CD4-positive, alpha-beta T cell treated with Interleukin-6 at 100 ng/mL for 8 hours (primary cell): ENCODE measurements around the gene MIA.
"Not testable (repeated sequence)": the region's sequence is repeated elsewhere in the genome, so short reads cannot be mapped to it uniquely, and the experiment has no call there.

Source experiments
- DNase-seq: peaks from one replicate; pipeline ENCODE4 v3.0.0-alpha.2; 2020; ENCODE audit warnings: mixed read lengths, low spot score

Gene MIA

DNA sequence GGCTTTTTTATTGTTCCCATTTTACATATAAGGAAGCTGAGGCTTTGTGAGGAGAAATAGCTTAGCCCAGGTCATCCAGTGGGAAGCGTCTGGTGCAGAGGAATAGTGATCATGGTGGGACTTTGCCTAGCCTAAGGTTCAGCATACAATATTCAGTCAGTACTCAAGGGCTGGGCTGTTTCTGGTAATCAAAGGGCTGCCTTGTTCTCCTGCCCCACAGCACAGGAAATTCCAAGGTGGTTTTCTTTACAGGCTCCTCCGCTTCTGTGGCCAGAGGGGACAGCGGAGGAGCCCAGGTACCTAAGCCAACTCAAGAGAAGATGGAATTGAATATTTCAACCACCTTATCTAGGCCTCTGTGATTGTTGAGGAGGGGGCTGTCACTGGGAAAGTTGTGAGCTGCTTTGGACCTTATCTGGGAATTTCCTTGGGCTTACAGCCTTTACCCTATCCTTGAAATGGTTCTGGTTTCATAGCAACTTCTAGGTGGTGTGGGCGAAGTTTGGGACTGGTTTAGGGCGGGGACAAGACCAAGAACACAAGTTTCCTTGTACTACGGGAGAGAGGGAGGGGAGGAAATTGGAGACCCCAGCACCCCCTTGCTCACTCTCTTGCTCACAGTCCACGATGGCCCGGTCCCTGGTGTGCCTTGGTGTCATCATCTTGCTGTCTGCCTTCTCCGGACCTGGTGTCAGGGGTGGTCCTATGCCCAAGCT lies at the start of gene MIA:
Gene MIA, plus strand, starts transcription at position 606 of the 716 bp plus-strand sequence. Its CDS starts 22 bp downstream, at position 628.
- no peak for DNase-seq

DNA sequence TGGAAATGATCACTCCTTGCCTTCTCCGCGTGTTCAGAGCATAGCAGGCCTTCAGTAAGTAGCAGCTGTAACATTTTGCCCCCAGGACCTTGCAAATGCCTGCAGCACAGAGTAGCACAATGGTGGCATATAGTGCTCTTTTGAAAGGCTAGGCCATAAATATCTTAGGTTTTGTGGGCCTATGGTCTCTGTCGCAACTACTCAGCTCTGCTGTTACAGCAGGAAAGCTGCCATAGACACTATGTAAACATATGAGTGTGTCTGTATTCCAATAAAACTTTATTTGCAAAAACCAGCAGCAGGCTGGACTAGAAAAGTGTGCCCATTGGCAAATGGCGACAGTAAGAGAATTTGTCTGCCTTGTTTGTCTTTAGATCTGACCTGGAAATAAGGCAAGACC lies 49.0 kb upstream of the MIA start:
- no peak for DNase-seq

DNA sequence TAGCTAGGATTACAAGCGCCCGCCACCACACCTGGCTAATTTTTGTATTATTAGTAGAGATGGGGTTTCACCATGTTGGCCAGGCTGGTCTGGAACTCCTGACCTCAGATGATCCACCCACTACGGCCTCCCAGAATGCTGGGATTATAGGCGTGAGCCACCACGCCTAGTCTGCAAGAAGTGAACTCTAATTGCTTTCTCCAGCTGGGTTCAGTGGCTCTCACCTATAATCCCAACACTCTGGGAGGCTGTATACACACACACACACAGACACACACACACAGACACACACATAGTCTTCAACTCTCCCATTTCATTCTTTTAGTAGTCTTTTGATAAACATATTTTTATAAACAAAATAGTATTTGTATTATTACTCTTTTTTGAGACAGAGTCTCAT lies 45.3 kb upstream of the MIA start:
- DNase-seq, result not testable (repeated sequence)

GRCh38 chr19:40732304-40732703 lies 43.0 kb upstream of the MIA start:
- not testable (repeated sequence) for DNase-seq

DNA sequence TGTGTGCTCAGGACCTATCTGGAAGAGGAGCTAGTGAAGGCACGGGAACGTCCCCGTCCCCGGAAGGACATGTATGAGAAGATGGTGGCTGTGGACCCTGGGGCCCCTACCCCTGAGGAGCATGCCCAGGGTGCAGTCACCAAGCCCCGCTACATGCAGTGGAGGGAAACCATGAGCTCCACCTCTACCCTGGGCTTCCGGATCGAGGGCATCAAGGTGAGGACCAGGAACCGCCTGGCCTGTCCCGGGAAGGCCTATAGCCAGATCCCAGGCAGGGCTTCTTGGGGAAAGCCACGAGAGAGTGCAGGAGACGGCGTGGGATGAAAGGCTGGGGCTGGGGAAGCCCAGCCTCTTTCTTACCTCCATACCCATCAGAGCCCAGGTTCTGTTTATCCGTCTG lies 42.2 kb upstream of the MIA start:
- no peak for DNase-seq

GRCh38 chr19:40735013-40735771 lies 40.1 kb upstream of the MIA start:
- no peak for DNase-seq

DNA sequence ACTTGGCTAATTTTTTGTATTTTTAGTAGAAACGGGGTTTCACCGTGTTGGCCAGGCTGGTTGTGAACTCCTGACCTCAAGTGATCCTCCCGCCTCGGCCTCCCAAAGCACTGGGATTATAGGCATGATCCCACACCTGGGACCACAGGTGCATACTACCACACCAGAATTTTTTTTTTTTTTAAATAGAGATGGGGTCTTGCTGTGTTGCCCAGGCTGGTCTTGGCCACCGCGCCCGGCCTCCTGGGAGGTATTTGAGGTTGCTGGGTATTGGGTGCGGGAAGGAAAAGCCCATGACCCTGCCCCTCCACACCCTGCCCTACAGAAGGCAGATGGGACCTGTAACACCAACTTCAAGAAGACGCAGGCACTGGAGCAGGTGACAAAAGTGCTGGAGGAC lies 38.7 kb upstream of the MIA start:
- DNase-seq, result no peak

GRCh38 chr19:40737102-40737644 lies 38.1 kb upstream of the MIA start:
- no peak for DNase-seq

GRCh38 chr19:40739030-40739839 lies 36.1 kb upstream of the MIA start:
- DNase-seq, result no peak

DNA sequence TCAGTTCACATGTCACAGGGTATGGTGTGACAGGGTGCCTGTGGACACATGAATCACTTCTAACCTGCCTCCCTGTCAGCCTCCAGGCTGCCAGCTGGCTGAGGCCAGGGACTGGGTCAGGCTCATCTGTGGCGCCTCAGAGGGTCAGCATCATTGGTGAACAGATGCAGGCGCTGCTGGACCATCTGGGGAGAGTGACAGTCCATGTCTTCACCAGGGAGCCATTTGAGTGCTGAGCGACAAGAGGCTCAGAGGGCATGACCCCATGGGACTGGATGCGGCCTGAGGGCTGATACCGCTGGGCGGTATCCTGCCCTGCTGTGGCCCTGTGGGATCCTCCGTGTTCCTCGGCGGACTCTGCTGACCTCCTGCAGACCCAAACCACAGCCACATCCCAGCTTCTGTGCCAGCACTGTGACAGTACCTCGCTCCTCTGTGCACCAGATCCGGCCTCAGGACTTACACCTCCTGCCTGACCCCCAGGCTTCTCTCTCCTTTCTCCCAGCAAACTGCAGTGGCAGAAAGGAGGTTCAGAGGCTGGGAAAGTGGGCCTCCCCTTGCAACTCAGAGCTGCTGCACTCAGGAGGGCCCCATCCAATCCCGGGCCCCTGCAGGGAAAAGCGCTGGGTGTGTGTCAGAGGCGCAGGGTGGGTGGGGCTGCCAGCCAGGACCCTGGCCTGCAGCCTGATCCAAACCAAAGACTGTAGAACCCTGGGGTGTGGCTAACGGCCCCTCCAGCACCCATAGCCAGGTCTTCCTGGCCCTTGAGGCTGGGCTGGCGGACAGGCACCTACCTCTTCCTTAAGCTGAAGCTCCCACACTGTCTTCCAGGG lies 35.2 kb upstream of the MIA start:
- DNase-seq, result no peak

GRCh38 chr19:40740747-40741146 lies 34.6 kb upstream of the MIA start:
- DNase-seq, result no peak

- no peak for DNase-seq
These were observed 33.6 kb upstream of the MIA start for GRCh38 chr19:40741527-40742390.

GRCh38 chr19:40742477-40742876 lies 32.8 kb upstream of the MIA start:
- DNase-seq, result no peak

GRCh38 chr19:40742886-40743285 lies 32.4 kb upstream of the MIA start:
- DNase-seq, result no peak

GRCh38 chr19:40743926-40744325 lies 31.4 kb upstream of the MIA start:
- DNase-seq, result no peak

DNA sequence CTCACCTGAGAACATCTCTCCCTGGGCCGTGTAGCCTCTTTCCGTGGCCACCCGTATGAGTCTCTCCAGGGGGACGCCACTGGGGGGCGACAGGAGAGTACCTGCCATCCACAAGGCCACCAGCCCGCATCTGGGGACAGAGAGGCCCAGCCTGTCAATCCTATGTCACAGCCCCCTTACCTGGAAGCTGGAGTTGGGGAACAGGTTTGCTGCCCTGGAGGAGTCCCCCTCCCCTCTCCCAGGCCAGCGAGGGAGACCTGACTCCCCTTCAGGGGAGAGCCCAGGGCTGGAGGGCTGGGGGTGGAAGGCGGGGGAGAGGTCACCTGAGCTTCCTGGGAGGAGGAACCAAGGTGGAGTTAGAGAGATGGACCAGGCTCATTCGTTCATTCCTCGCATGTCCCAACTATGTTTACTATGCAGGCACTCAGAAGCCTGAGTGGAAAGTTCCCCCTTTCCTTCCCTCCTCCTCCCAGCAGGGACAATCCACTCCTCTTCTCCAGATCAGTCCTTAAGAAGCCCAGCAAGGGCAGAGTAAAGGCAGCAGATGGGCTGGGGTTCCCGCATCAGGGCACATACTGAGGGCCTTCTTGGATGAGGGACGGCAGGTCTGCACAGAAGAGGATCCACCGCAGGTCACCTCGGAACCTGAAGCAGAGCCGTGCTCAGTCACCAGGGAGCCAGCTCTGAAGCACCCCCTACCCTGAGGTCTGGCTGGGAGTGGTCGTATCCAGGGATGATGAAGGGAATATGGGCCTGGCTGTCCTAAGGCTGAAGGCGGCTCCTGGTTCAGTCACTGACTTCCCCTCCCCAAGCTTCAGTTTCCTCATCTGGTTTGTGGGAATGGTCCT lies 30.5 kb upstream of the MIA start:
- DNase-seq, result no peak

GRCh38 chr19:40745402-40745780 lies 29.9 kb upstream of the MIA start:
- DNase-seq, result no peak

DNA sequence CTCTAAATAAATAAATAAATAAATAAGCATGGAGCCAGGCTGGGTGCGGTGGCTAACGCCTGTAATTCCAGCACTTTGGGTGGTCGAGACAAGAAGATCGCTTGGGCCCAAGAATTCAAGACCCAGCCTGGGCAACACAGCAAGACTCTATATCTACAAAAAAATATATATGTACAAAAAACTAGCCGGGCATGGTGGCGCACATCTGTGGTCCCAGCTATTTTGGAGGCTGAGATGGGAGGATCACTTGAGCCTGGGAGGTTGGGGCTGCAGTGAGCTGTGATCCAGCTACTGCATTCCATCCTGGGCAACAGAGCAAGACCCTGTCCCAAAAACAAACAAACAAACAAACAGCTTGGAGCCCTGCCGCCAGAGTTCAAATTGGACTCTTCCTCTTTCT lies 27.8 kb upstream of the MIA start:
- no peak for DNase-seq

DNA sequence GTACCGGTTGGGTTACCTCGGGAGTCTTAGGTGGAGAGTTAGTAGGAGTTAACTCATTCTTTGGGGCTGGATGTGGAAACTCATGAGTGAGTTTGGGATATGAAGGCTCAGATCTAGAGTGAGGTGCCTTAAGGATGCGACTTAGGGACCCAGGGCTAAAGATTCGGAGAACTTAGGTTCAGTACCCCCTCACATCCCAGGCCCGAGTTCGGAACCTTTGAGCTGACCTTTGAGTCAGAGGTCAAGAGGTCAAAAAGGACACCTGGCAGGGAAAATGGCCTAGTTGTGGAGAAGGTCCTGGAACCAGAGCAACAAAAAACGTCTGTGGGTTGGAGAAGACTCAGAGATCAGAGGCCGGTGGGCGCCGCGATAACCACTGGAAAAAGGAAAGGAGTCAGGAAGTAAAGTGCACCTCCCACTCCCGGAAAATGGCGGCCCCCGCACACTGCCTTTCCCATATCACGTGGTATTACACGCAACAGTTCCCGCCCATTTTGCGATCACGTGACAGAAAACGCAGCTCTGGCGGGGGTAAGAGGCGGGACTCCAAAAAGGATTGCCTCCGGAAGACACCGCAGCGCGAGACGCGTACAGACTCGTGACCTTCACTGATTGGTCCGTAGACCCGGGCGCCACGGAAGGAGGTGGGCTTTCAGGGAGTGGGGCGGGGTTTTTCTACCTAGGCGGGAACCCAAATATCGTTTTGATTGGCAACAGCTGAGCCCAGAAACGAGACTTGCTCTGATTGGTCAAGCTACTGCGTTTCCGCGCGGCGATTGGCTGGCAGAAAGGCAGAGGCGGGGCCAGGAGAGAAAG lies 25.1 kb upstream of the MIA start, which contains the start of gene ACTMAP:
Gene ACTMAP, minus strand, starts transcription at position 420 of the 816 bp plus-strand sequence. CDS start 674 bp downstream, outside the sequence.
- peak; percentile 100 for DNase-seq
